Gastroesophageal sphincter (tissue), 4 donors: ENCODE results near the gene KCNG4. TPM values are rescaled to one million over a fixed set of nuclear protein-coding genes. Genes with fewer than 3 reads are reported as not detected.

ENCODE experiments used
- ATAC-seq: fragments of 150-250 bp; one replicate; pipeline ENCODE4 v1.9.1; 2016; ENCODE audit warnings: mild to moderate bottlenecking, moderate library complexity
- H3K27ac ChIP-seq, 4 donors: fragments of 200-600 bp; sonication (generic) in 3 of 4; 1 replicate in 3 of 4; 2 replicates in 1 of 4; pipeline ENCODE4 v1.5.1; 2016 to 2019
- H3K27me3 ChIP-seq: fragments of 200-600 bp; sonication (generic); one replicate; pipeline ENCODE4 v1.5.1; 2019
- H3K36me3 ChIP-seq, 2 donors: fragments of 200-600 bp; sonication (generic); one replicate each; pipeline ENCODE4 v1.5.1; 2019; ENCODE audit warnings: control low read depth in 1 of 2
- H3K4me1 ChIP-seq, 3 donors: fragments of 200-600 bp; sonication (generic); 1 replicate in 2 of 3; 2 replicates in 1 of 3; pipeline ENCODE4 v1.5.1; 2016 to 2019; ENCODE audit warnings: control low read depth in 2 of 3
- H3K4me3 ChIP-seq, 2 donors: fragments of 200-600 bp; sonication (generic); one replicate each; pipeline ENCODE4 v1.5.1; 2019; ENCODE audit warnings: mild to moderate bottlenecking in 1 of 2, moderate library complexity in 1 of 2
- H3K9me3 ChIP-seq, 3 donors: fragments of 200-600 bp; sonication (generic); one replicate each; pipeline ENCODE4 v1.5.1; 2017 to 2019; ENCODE audit warnings: control low read depth in 2 of 3
- EP300 ChIP-seq: sonication (generic); formaldehyde crosslinking; IDR thresholded peaks from one replicate; pipeline ENCODE4 v1.6.1; 2017; ENCODE audit warnings: antibody characterized with exemption, mild to moderate bottlenecking
- POLR2A ChIP-seq, 2 donors: fragments of 450-650 bp; IDR thresholded peaks; one replicate each; pipeline ENCODE4 v1.6.1; 2017; ENCODE audit warnings: antibody characterized with exemption in 2 of 2, mild to moderate bottlenecking in 2 of 2, moderate library complexity in 1 of 2
- POLR2AphosphoS5 ChIP-seq: sonication (generic); formaldehyde crosslinking; IDR thresholded peaks from one replicate; pipeline ENCODE4 v1.6.1; 2017; ENCODE audit warnings: antibody characterized with exemption
- WGBS, 2 donors: methylation state at CpG; one replicate each; pipeline ENCODE4 v1.1.5; 2018; ENCODE audit warnings: low coverage in 1 of 2; 5-methylcytosine and 5-hydroxymethylcytosine counted together
- total RNA-seq, 4 donors: library from RNA; depleted of rRNA; stranded (reverse); fragments of >200 nt; gene quantifications; one replicate each; pipeline ENCODE4 v1.1.0, GENCODE V29; 2016
- TF ChIP-seq, protein P1 (sequence below), 4 experiments: fragments of 200-600 bp in 2 of 4; fragments of 450-650 bp in 2 of 4; sonication (generic) in 1 of 4; IDR thresholded peaks; one replicate each; pipeline ENCODE4 v1.5.1; 2017 to 2019; ENCODE audit warnings: antibody characterized with exemption in 4 of 4, mild to moderate bottlenecking in 2 of 4, moderate library complexity in 2 of 4

Gene KCNG4
- total RNA-seq, 4 donors from 2014 or later, result not detected

DNA sequence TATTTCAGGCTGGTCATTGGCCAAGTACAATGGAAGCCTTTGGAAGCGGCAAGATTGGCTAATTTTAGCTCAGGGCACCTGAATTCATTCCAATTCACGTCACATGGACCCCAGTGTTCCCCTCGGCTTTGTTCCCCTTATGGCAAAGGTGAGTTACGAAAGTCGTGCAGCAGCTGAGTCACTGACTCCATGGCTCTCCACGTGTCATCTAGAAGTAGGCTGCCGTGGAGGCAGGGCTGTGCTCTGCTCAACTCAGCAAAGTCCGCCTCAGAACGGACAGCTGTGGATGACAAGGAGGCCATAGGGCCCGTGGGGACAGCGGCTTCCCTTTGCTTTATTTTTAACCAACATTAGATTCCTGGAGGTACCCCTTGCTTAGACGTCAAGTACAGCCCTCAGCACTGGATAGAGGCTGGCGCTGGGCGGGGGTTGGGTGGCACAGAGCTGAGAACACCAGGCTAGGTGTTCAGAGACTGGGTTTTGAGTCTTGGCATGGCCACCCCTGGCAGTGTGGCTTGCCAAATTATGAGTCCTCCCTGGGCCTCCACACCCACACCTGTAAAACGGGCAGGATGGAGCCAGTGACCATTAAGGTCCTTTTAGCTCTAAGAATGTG, 25.3 kb downstream of the KCNG4 start:
- TF ChIP-seq POLR2AphosphoS5 (no peak), POLR2A (IDR thresholded peaks at IDR 0.05) (no peak), EP300 (no peak)
- TF ChIP-seq, protein P1, sequence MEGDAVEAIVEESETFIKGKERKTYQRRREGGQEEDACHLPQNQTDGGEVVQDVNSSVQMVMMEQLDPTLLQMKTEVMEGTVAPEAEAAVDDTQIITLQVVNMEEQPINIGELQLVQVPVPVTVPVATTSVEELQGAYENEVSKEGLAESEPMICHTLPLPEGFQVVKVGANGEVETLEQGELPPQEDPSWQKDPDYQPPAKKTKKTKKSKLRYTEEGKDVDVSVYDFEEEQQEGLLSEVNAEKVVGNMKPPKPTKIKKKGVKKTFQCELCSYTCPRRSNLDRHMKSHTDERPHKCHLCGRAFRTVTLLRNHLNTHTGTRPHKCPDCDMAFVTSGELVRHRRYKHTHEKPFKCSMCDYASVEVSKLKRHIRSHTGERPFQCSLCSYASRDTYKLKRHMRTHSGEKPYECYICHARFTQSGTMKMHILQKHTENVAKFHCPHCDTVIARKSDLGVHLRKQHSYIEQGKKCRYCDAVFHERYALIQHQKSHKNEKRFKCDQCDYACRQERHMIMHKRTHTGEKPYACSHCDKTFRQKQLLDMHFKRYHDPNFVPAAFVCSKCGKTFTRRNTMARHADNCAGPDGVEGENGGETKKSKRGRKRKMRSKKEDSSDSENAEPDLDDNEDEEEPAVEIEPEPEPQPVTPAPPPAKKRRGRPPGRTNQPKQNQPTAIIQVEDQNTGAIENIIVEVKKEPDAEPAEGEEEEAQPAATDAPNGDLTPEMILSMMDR (IDR thresholded peaks at IDR 0.05), result no peak
- Histone ChIP-seq H3K4me3 (no peak overlapping the region), H3K27me3 (no peaks in the 10 kb centered on the region), H3K27ac (no peak overlapping the region), H3K4me1 (no peaks in the 10 kb centered on the region), H3K9me3 (no peaks in the 10 kb centered on the region), H3K36me3 (no peaks in the 10 kb centered on the region)
- ATAC-seq, result no peak
- 73 to 88% methylated on average over 3 to 4 of the region's 15 CpGs for WGBS, 2 donors

DNA sequence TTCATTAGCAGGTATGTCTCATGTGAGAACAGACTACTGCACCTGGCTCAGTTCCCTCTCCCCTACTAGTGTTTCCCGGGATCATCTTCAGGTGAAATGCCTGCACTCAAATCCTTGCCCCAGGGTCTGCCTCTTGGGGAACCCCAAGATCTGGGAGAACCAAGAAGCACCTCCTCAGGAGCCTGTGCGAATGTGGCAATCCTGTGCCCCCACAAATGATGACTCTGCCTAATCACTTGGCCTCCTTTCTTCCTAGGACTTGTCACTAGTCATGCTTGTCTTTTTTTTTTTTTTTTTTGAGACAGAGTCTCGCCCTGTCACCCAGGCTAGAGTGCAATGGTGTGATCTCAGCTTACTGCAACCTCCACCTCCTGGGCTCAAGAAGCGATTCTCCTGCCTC, 27.2 kb downstream of the KCNG4 start:
- no peak for TF ChIP-seq EP300
- Histone ChIP-seq H3K27me3 (no peaks in the 10 kb centered on the region), H3K27ac (no peak overlapping the region), H3K4me3 (no peak overlapping the region), H3K9me3 (no peaks in the 10 kb centered on the region), H3K4me1 (no peaks in the 10 kb centered on the region), H3K36me3 (no peaks in the 10 kb centered on the region)
- WGBS, 2 donors, result 96 to 100% methylated on average over 2 to 3 of the region's 4 CpGs
- ATAC-seq, result no peak

DNA sequence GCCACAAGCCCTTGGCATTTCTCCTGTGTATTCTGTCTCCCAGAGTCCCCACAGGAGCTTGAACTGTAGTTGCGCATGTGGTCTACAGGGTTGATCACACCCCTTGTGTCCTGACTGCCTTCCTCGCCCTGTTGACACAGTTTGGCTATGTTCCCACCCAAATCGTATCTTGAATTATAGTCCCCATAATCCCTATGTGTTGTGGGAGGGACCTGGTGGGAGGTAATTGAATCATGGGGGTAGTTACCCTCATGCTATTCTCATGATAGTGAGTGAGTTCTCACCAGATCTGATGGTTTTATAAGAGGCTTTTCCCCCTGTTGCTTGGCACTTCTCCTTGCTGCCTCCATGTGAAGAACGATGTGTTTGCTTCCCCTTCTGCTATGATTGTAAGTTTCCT, 27.7 kb downstream of the KCNG4 start:
- TF ChIP-seq POLR2A (IDR thresholded peaks at IDR 0.05), result no peak
- TF ChIP-seq, protein P1 (IDR thresholded peaks at IDR 0.05), result no peak
- no peak for TF ChIP-seq EP300
- no peak for TF ChIP-seq POLR2AphosphoS5
- no peak overlapping the region for H3K4me3 ChIP-seq
- no peak overlapping the region for H3K27ac ChIP-seq
- H3K27me3 ChIP-seq, result no peaks in the 10 kb centered on the region
- no peaks in the 10 kb centered on the region for H3K36me3 ChIP-seq
- ATAC-seq, result no peak
- H3K4me1 ChIP-seq, result no peaks in the 10 kb centered on the region
- 76 to 79% methylated on average over 2 to 4 of the region's 4 CpGs for WGBS, 2 donors
- no peaks in the 10 kb centered on the region for H3K9me3 ChIP-seq

- Histone ChIP-seq H3K4me1 (no peaks in the 10 kb centered on the region), H3K27ac (no peak overlapping the region), H3K9me3 (no peaks in the 10 kb centered on the region), H3K4me3 (no peak overlapping the region), H3K27me3 (no peaks in the 10 kb centered on the region), H3K36me3 (no peaks in the 10 kb centered on the region)
- 61% methylated on average over 2 of the region's 2 CpGs; no CpG with 5 or more reads in 1 of the 2 donors for WGBS, 2 donors
- ATAC-seq, result no peak
- TF ChIP-seq, protein P1 (IDR thresholded peaks at IDR 0.05), result no peak
- no peak for TF ChIP-seq POLR2AphosphoS5
- TF ChIP-seq POLR2A (IDR thresholded peaks at IDR 0.05), result no peak
- TF ChIP-seq EP300, result no peak
Observed at GRCh38 chr16:84209989-84210388, 29.8 kb downstream of the KCNG4 start.

DNA sequence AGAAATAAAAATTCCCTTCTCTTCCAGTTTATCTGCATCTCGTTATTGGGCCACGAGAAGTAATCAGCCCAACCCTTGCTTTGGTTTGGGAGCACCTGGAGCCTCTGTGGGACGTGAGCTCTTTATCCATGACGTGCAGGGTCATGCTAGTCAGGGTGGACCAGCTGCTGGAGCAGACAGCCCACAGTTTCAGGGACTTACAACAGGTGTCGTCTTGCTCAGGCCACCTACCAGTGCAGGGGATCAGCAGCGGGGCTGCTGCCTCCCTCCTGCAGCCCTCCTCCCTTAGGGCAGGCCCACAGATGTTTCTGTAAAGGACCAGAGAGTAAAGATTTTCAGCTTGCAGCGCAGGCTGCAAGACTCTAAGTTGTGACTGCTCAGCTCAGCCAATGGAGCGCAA, 31.9 kb downstream of the KCNG4 start:
- no peak overlapping the region for H3K27ac ChIP-seq
- no peak overlapping the region for H3K4me3 ChIP-seq
- peaks cover 7% of the 10 kb centered on the region for H3K27me3 ChIP-seq
- H3K9me3 ChIP-seq, result no peaks in the 10 kb centered on the region
- H3K4me1 ChIP-seq, result no peaks in the 10 kb centered on the region
- no peak for ATAC-seq
- no peaks in the 10 kb centered on the region for H3K36me3 ChIP-seq
- no peak for TF ChIP-seq POLR2AphosphoS5
- TF ChIP-seq, protein P1 (IDR thresholded peaks at IDR 0.05), result no peak
- TF ChIP-seq POLR2A (IDR thresholded peaks at IDR 0.05), result no peak
- no peak for TF ChIP-seq EP300
- 60 to 81% methylated on average over 4 of the region's 8 CpGs for WGBS, 2 donors
